HEK293 (cell line): ENCODE data around the gene SLC7A9.

Experiments
- ZNF223 ChIP-seq: fragments of 450-650 bp; formaldehyde crosslinking; IDR thresholded peaks from 2 replicates; pipeline ENCODE4 v1.5.1; 2016; ENCODE audit warnings: missing biosample characterization, missing genetic modification characterization
- ZNF239 ChIP-seq: fragments of 450-650 bp; formaldehyde crosslinking; IDR thresholded peaks from 2 replicates; pipeline ENCODE4 v1.5.1; 2016; ENCODE audit warnings: missing biosample characterization, missing genetic modification characterization
- ZNF24 ChIP-seq: fragments of 450-650 bp; formaldehyde crosslinking; IDR thresholded peaks from 2 replicates; pipeline ENCODE4 v1.5.1; 2016; ENCODE audit warnings: missing biosample characterization, missing genetic modification characterization
- ZNF530 ChIP-seq: fragments of 450-650 bp; formaldehyde crosslinking; IDR thresholded peaks from 2 replicates; pipeline ENCODE4 v1.5.1; 2016; ENCODE audit warnings: low read depth, missing biosample characterization, missing genetic modification characterization
- ZNF561 ChIP-seq: fragments of 450-650 bp; IDR thresholded peaks from 2 replicates; pipeline ENCODE4 v1.5.1; 2018; ENCODE audit warnings: missing biosample characterization, missing genetic modification characterization, borderline replicate concordance
- TF ChIP-seq, protein P1 (sequence below): fragments of 450-650 bp; formaldehyde crosslinking; IDR thresholded peaks from 2 replicates; pipeline ENCODE4 v1.5.1; 2016; ENCODE audit warnings: missing biosample characterization, missing genetic modification characterization, borderline replicate concordance
- TF ChIP-seq, protein P2 (sequence below): fragments of 450-650 bp; formaldehyde crosslinking; IDR thresholded peaks from 2 replicates; pipeline ENCODE4 v1.5.1; 2016; ENCODE audit warnings: missing biosample characterization, missing genetic modification characterization
- TF ChIP-seq, protein P3 (sequence below): fragments of 450-650 bp; formaldehyde crosslinking; IDR thresholded peaks from 2 replicates; pipeline ENCODE4 v1.5.1; 2016; ENCODE audit warnings: missing biosample characterization, missing genetic modification characterization
- TF ChIP-seq, protein P4 (sequence below): sonication (generic); formaldehyde crosslinking; IDR thresholded peaks from 2 replicates; pipeline ENCODE4 v1.8.1; 2022; ENCODE audit warnings: mild to moderate bottlenecking, moderate library complexity, missing genetic modification reagents

DNA sequence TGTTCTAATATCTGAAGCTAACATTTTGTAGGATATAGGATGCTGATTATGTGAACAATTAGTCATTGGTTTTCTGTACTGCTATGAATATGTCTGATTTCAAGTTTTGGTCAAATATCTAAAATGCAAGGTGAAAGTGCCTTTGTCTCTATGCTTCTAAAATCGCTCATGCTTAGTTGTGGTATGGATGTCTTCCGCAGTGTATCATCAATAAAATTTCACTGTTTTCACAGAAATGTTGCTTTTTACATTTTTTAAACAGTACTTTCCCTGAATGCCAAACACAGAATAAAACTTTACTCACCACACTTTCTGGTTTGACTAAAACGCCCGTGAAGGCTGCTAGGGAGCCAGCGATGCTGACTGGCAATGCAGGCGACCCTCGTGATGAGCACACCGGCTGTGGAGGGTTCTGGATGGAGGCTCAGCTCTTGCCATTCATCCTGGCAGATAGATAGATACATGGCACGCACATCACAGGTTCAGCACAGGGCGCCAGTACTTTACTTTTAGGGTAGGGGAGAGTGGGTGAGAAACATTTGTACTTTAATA, 40.1 kb downstream of the SLC7A9 start:
- TF ChIP-seq, protein P1, sequence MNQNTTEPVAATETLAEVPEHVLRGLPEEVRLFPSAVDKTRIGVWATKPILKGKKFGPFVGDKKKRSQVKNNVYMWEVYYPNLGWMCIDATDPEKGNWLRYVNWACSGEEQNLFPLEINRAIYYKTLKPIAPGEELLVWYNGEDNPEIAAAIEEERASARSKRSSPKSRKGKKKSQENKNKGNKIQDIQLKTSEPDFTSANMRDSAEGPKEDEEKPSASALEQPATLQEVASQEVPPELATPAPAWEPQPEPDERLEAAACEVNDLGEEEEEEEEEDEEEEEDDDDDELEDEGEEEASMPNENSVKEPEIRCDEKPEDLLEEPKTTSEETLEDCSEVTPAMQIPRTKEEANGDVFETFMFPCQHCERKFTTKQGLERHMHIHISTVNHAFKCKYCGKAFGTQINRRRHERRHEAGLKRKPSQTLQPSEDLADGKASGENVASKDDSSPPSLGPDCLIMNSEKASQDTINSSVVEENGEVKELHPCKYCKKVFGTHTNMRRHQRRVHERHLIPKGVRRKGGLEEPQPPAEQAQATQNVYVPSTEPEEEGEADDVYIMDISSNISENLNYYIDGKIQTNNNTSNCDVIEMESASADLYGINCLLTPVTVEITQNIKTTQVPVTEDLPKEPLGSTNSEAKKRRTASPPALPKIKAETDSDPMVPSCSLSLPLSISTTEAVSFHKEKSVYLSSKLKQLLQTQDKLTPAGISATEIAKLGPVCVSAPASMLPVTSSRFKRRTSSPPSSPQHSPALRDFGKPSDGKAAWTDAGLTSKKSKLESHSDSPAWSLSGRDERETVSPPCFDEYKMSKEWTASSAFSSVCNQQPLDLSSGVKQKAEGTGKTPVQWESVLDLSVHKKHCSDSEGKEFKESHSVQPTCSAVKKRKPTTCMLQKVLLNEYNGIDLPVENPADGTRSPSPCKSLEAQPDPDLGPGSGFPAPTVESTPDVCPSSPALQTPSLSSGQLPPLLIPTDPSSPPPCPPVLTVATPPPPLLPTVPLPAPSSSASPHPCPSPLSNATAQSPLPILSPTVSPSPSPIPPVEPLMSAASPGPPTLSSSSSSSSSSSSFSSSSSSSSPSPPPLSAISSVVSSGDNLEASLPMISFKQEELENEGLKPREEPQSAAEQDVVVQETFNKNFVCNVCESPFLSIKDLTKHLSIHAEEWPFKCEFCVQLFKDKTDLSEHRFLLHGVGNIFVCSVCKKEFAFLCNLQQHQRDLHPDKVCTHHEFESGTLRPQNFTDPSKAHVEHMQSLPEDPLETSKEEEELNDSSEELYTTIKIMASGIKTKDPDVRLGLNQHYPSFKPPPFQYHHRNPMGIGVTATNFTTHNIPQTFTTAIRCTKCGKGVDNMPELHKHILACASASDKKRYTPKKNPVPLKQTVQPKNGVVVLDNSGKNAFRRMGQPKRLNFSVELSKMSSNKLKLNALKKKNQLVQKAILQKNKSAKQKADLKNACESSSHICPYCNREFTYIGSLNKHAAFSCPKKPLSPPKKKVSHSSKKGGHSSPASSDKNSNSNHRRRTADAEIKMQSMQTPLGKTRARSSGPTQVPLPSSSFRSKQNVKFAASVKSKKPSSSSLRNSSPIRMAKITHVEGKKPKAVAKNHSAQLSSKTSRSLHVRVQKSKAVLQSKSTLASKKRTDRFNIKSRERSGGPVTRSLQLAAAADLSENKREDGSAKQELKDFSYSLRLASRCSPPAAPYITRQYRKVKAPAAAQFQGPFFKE: no peak
- TF ChIP-seq ZNF239 (tag by site-specific recombination) (no peak), ZNF223 (tag by site-specific recombination) (no peak), ZNF24 (no peak), ZNF561 (tag by site-specific recombination) (no peak), ZNF530 (tag by site-specific recombination) (no peak)
- TF ChIP-seq, protein P2, sequence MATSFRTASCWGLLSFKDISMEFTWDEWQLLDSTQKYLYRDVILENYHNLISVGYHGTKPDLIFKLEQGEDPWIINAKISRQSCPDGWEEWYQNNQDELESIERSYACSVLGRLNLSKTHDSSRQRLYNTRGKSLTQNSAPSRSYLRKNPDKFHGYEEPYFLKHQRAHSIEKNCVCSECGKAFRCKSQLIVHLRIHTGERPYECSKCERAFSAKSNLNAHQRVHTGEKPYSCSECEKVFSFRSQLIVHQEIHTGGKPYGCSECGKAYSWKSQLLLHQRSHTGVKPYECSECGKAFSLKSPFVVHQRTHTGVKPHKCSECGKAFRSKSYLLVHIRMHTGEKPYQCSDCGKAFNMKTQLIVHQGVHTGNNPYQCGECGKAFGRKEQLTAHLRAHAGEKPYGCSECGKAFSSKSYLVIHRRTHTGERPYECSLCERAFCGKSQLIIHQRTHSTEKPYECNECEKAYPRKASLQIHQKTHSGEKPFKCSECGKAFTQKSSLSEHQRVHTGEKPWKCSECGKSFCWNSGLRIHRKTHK (tag by site-specific recombination): no peak
- TF ChIP-seq, protein P3, sequence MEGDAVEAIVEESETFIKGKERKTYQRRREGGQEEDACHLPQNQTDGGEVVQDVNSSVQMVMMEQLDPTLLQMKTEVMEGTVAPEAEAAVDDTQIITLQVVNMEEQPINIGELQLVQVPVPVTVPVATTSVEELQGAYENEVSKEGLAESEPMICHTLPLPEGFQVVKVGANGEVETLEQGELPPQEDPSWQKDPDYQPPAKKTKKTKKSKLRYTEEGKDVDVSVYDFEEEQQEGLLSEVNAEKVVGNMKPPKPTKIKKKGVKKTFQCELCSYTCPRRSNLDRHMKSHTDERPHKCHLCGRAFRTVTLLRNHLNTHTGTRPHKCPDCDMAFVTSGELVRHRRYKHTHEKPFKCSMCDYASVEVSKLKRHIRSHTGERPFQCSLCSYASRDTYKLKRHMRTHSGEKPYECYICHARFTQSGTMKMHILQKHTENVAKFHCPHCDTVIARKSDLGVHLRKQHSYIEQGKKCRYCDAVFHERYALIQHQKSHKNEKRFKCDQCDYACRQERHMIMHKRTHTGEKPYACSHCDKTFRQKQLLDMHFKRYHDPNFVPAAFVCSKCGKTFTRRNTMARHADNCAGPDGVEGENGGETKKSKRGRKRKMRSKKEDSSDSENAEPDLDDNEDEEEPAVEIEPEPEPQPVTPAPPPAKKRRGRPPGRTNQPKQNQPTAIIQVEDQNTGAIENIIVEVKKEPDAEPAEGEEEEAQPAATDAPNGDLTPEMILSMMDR (tag by site-specific recombination): no peak
- TF ChIP-seq, protein P4, sequence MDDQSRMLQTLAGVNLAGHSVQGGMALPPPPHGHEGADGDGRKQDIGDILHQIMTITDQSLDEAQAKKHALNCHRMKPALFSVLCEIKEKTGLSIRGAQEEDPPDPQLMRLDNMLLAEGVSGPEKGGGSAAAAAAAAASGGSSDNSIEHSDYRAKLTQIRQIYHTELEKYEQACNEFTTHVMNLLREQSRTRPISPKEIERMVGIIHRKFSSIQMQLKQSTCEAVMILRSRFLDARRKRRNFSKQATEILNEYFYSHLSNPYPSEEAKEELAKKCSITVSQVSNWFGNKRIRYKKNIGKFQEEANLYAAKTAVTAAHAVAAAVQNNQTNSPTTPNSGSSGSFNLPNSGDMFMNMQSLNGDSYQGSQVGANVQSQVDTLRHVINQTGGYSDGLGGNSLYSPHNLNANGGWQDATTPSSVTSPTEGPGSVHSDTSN (CRISPR knock-in tag): no peak
